Aorta (tissue), 5 donors: ENCODE results near the gene PRDX3. TPM values are rescaled to one million over a fixed set of nuclear protein-coding genes. Genes with fewer than 3 reads are reported as not detected.

Experiments
- ATAC-seq: fragments of 200-7000 bp; cut with Tn5 transposase; one replicate; pipeline ENCODE4 v1.9.1; 2022; ENCODE audit warnings: moderate library complexity; ENCODE audit not compliant: low FRiP score
- DNase-seq, 2 donors: peaks; one replicate each; pipeline ENCODE4 v3.0.0-alpha.2; 2020
- H3K27ac ChIP-seq, 2 donors: one replicate each; pipeline ENCODE4 v1.5.1; 2013; ENCODE audit warnings: low read length in 2 of 2, mild to moderate bottlenecking in 2 of 2, moderate library complexity in 2 of 2, control low read depth in 1 of 2, inconsistent platforms in 1 of 2, low read depth in 1 of 2
- H3K27me3 ChIP-seq, 2 donors: one replicate each; pipeline ENCODE4 v1.6.1; 2013; ENCODE audit warnings: control low read depth in 1 of 2, low read length in 1 of 2, mild to moderate bottlenecking in 1 of 2, moderate library complexity in 1 of 2; ENCODE audit not compliant: insufficient read depth in 2 of 2, control insufficient read depth in 1 of 2
- H3K36me3 ChIP-seq, 2 donors: one replicate each; pipeline ENCODE4 v1.6.1; 2013; ENCODE audit warnings: control low read depth in 1 of 2, low read length in 1 of 2, mild to moderate bottlenecking in 1 of 2; ENCODE audit not compliant: insufficient read depth in 2 of 2, control insufficient read depth in 1 of 2
- H3K4me1 ChIP-seq, 2 donors: one replicate each; pipeline ENCODE4 v1.6.1; 2013; ENCODE audit warnings: low read length in 2 of 2, control low read depth in 1 of 2, mild to moderate bottlenecking in 1 of 2, moderate library complexity in 1 of 2; ENCODE audit not compliant: insufficient read depth in 2 of 2, control insufficient read depth in 1 of 2
- H3K4me3 ChIP-seq, 2 donors: one replicate each; pipeline ENCODE4 v1.5.1; 2013; ENCODE audit warnings: low read length in 2 of 2, control low read depth in 1 of 2, mild to moderate bottlenecking in 1 of 2
- H3K9me3 ChIP-seq: one replicate; pipeline ENCODE4 v1.6.1; 2013; ENCODE audit warnings: mild to moderate bottlenecking, low read length; ENCODE audit not compliant: control insufficient read depth
- WGBS, 2 donors: extraction: QIAGEN DNeasy Blood & Tissue Kit; methylation state at CpG; one replicate each; pipeline ENCODE4 v1.1.7; 2013; 5-methylcytosine and 5-hydroxymethylcytosine counted together
- intact Hi-C, 2 donors: fragments of 100-400 bp; cut with DNase I; formaldehyde crosslinking; loops; one replicate each; pipeline versions ENCODE4 v1.14.2 to v1.15.0; 2022
- polyA plus RNA-seq, 2 donors: library from polyadenylated mRNA; stranded (reverse); fragments of 200-250 nt; gene quantifications; one replicate each; pipeline ENCODE4 v1.2.3, GENCODE V29; 2013
- total RNA-seq, 2 donors: library from RNA; stranded (reverse); fragmentation: NEBNext Ultra II Directional; extraction: Animal tissue kit (Norgen Biotek cat#: 25700); gene quantifications; one replicate each; pipeline ENCODE4 v1.2.1, GENCODE V29; 2021
- donor health status: healthy with polysubstance abuse.
- donor health status: Bipolar disorder and iron deficiency.
- donor health status: DM: no; HTN: no; CAD: no.
- donor health status: DM: no; HTN: no; CAD: no.
- donor health status: DM: yes; HTN: yes; CAD: no.

Gene PRDX3
- total and polyA plus RNA-seq, 4 donors, result 76.3 to 158 (median 91.5) TPM

DNA sequence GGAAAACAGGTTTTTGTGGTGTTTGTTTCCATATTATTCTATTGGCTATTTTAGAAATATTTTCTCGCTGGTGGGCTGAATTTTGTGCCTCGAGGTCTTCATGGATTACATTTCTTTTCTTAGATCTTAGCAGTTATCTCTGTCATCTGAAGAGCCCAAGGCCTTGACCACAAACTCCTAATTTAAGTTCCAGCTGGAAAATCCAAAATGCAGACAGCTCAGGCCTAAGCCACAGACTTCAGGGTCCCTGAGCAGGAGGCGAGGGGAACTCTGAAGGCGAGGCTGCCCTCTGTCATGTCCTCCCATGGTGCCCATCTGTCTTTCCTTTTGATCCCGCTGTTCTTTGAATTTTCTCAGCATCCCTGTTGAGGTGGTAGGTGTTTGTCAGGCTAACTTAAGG lies 60.4 kb downstream of the PRDX3 start:
- H3K36me3 ChIP-seq, result peaks cover 2 to 10% of the 10 kb centered on the region in 2 donors
- H3K27ac ChIP-seq, result no peak overlapping the region
- 91 to 94% methylated on average over 5 of the region's 5 CpGs for whole genome bisulfite sequencing, 2 donors
- intact Hi-C loops, result no loop called here
- no peak overlapping the region for H3K4me3 ChIP-seq
- ATAC-seq (no peak), DNase-seq (no peak)
- no peaks in the 10 kb centered on the region for H3K4me1 ChIP-seq
- no peaks in the 10 kb centered on the region for H3K27me3 ChIP-seq
- H3K9me3 ChIP-seq, result no peaks in the 10 kb centered on the region

Other genes with a start within 250 kb of the PRDX3 start
- gene NANOS1, start 149.1 kb downstream of the PRDX3 start, total RNA-seq, result 1 to 10 TPM; 1.4 to 1.9 TPM
- gene NANOS1, start 149.1 kb downstream of the PRDX3 start, polyA plus RNA-seq, result 1 to 10 TPM; 1.0 to 1.3 TPM
- 10 to 100 TPM; 86.7 to 95.1 TPM for gene EIF3A, start 98.0 kb downstream of the PRDX3 start, total RNA-seq
- gene EIF3A, start 98.0 kb downstream of the PRDX3 start, polyA plus RNA-seq, result 10 to 100 TPM; 46.9 to 56.7 TPM
- 10 to 100 TPM; 18.5 to 28.8 TPM for gene DENND10, start 74.7 kb downstream of the PRDX3 start, total RNA-seq
- 10 to 100 TPM; 15.2 to 28.2 TPM for gene DENND10, start 74.7 kb downstream of the PRDX3 start, polyA plus RNA-seq
- gene SFXN4, start 13.1 kb downstream of the PRDX3 start, total RNA-seq, result 10 to 100 TPM; 11.6 to 13.4 TPM
- gene SFXN4, start 13.1 kb downstream of the PRDX3 start, polyA plus RNA-seq, result 10 to 100 TPM; 20.7 to 49.8 TPM
- gene GRK5, start 28.8 kb upstream of the PRDX3 start, total RNA-seq, result 100 to 1,000 TPM in 1 of 2 donors, 10 to 100 TPM in 1; 73.8 to 112 TPM
- 100 to 1,000 TPM in 1 of 2 donors, 10 to 100 TPM in 1; 98.7 to 104 TPM for gene GRK5, start 28.8 kb upstream of the PRDX3 start, polyA plus RNA-seq